Naive thymus-derived CD8-positive, alpha-beta T cell (primary cell): ENCODE data around the gene AMHR2. TPM values are rescaled to one million over a fixed set of nuclear protein-coding genes. Genes with fewer than 3 reads are reported as not detected.
"Not testable (repeated sequence)": the region's sequence is repeated elsewhere in the genome, so short reads cannot be mapped to it uniquely, and the experiment has no call there.

ENCODE experiments used
- ATAC-seq, 2 donors: fragments of 150-1000 bp; cut with Tn5 transposase in 1 of 2; sonication (Bioruptor Pico), chemical (Tn5 transposase) in 1 of 2; 1 replicate in 1 of 2; 2 replicates in 1 of 2; pipeline ENCODE4 v1.10.0; 2021; ENCODE audit warnings: mild to moderate bottlenecking in 2 of 2, moderate library complexity in 2 of 2
- POLR2A ChIA-PET: fragments of 350-600 bp; sonication (Branson Sonifier 250); formaldehyde crosslinking; loops from one replicate; lab custom pipeline; 2021; ENCODE audit warnings: antibody characterized with exemption; lab: Charles Lee
- DNase-seq, 10 donors: peaks; one replicate each; pipeline versions ENCODE4 v3.0.0 to v3.0.0-alpha.2; 2020 to 2022
- H3K27ac Mint-ChIP-seq, 10 donors: one replicate each; pipeline ENCODE4 v1.8.0; 2020 to 2022; ENCODE audit warnings: mild to moderate bottlenecking in 10 of 10, mixed read lengths in 10 of 10, moderate library complexity in 4 of 10, inconsistent platforms in 1 of 10
- H3K27me3 Mint-ChIP-seq, 5 donors: one replicate each; pipeline ENCODE4 v1.8.0; 2021 to 2022; ENCODE audit warnings: mixed read lengths in 5 of 5
- H3K36me3 Mint-ChIP-seq, 3 donors: one replicate each; pipeline ENCODE4 v1.8.0; 2020 to 2022; ENCODE audit warnings: mixed read lengths in 3 of 3, mild to moderate bottlenecking in 2 of 3, inconsistent platforms in 1 of 3
- H3K4me1 Mint-ChIP-seq, 4 donors: one replicate each; pipeline ENCODE4 v1.8.0; 2021 to 2022; ENCODE audit warnings: mixed read lengths in 4 of 4
- H3K4me3 Mint-ChIP-seq, 10 donors: one replicate each; pipeline ENCODE4 v1.8.0; 2020 to 2022; ENCODE audit warnings: mild to moderate bottlenecking in 10 of 10, mixed read lengths in 10 of 10, moderate library complexity in 6 of 10, inconsistent platforms in 1 of 10
- H3K9me3 Mint-ChIP-seq, 9 donors: one replicate each; pipeline ENCODE4 v1.8.0; 2020 to 2022; ENCODE audit warnings: mixed read lengths in 9 of 9, mild to moderate bottlenecking in 3 of 9, inconsistent platforms in 1 of 9, moderate library complexity in 1 of 9
- polyA plus RNA-seq, 3 donors: library from polyadenylated mRNA; unstranded; fragments of 300-500 nt; fragmentation: Illumina TruSeq; gene quantifications; one replicate each; pipeline ENCODE4 v1.2.3, GENCODE V29; 2021
- total RNA-seq, 8 experiments: library from RNA in 2 of 8; stranded (reverse) in 2 of 8; gene quantifications; one replicate each; pipeline ENCODE4 v1.2.3 and lab custom pipeline; 2021 to 2026

Gene AMHR2
- total RNA-seq: not detected
- not detected for polyA plus RNA-seq
- total RNA-seq (lab: John Stamatoyannopoulos, UW): 0 to 0.08 (median 0) reads per million in 6 experiments

GRCh38 chr12:53423597-53423996 lies at the start of gene AMHR2:
Gene AMHR2 (plus strand): TSS chr12:53423855. CDS start chr12:53423935, 80 bp downstream.
- ATAC-seq: no peak
- DNase-seq: no peak
- POLR2A ChIA-PET: interaction anchor here (0.6 kb wide), 1 partner anchor 43 kb away, joined by 3 read pairs; no protein-coding TSS in a partner anchor
- no peaks in the 10 kb centered on the region for H3K27me3 Mint-ChIP-seq
- no peaks in the 10 kb centered on the region for H3K36me3 Mint-ChIP-seq
- H3K27ac Mint-ChIP-seq: no peak within 1 kb of the TSS
- H3K9me3 Mint-ChIP-seq: no peaks in the 10 kb centered on the region
- H3K4me1 Mint-ChIP-seq: peaks cover 7 to 16% (median 8%) of the 10 kb centered on the region in 4 donors
- H3K4me3 Mint-ChIP-seq: no peak within 1 kb of the TSS

DNA sequence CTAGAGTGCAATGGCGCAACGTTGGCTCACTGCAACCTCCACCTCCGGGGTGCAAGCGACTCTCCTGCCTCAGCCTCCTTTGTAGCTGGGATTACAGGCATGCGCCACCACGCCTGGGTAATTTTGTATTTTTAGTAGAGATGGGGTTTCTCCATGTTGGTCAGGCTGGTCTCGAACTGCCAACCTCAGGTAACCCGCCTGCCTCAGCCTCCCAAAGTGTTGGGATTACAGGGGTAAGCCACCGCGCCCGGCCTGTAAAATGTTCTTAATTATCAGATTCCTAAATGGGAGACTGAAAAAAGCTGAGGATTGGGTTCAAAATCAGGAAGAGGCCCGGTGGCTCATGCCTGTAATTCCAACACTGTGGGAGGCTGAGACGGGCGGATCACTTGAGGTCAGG lies 49.4 kb upstream of the AMHR2 start:
- H3K36me3 Mint-ChIP-seq, H3K27me3 Mint-ChIP-seq, H3K9me3 Mint-ChIP-seq, DNase-seq, ATAC-seq: not testable (repeated sequence)
- Mint-ChIP-seq H3K4me3 (peak overlapping the region in 1 of 10 donors; percentile 24), H3K27ac (peak overlapping the region in 5 of 10 donors; percentile 56 to 79 (median 60)), H3K4me1 (peaks cover 13 to 31% (median 24%) of the 10 kb centered on the region in 4 donors)
- POLR2A ChIA-PET: interaction anchor here (1.1 to 1.5 kb wide), 2 partner anchors 10 to 50 kb away, joined by 3 to 4 read pairs; no protein-coding TSS in a partner anchor

DNA sequence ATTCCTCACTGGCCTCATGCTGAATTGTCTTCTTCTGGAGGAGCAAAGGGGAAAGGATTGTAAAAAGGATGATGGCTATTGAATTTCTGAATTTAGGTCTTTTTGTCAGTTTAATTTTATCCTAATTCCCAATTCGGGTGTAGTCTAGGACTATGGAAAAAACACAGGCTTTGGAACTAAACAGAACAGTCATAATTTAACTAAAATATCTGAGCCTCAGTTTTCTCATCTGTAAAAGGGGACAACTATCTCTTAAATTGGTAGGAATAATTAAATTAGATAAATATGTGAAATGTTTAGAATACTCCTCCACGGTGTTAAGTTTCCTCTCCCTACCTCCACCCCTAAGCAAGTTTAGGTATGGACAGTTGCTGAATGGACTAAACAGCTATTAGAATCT lies 46.9 kb upstream of the AMHR2 start:
- Mint-ChIP-seq H3K27ac (peak overlapping the region in 1 of 10 donors; percentile 66), H3K27me3 (no peaks in the 10 kb centered on the region), H3K4me3 (peak overlapping the region in 1 of 10 donors; percentile 9), H3K36me3 (peaks cover 0 to 7% (median 7%) of the 10 kb centered on the region in 3 donors), H3K4me1 (peaks cover 15 to 30% (median 25%) of the 10 kb centered on the region in 4 donors), H3K9me3 (no peaks in the 10 kb centered on the region)
- ATAC-seq: no peak
- no peak for DNase-seq
- POLR2A ChIA-PET: interaction anchor here (3.1 kb wide), 1 partner anchor 24 kb away, joined by 19 read pairs; no protein-coding TSS in a partner anchor

DNA sequence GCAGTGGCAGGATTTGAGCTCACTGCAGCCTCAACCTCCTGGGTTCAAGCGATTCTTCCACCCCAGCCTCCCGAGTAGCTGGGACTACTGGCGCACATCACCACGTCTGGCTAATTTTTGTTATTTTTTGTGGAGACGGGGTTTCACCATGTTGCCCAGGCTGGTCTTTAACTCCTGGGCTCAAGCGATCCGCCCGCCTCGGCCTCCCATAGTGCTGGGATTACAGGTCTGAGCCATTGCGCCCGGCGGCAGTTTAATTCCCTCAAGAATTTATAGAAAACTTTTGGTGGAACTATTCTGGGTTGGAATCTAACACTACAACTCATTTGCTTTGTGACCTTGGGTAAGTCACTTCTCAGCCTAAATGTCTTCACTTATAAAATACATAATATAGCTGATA lies 45.4 kb upstream of the AMHR2 start:
- Mint-ChIP-seq H3K4me3 (peak overlapping the region in 1 of 10 donors; percentile 14), H3K27ac (peak overlapping the region in 2 of 10 donors; percentile 43 to 46), H3K4me1 (peaks cover 18 to 35% (median 30%) of the 10 kb centered on the region in 4 donors), H3K36me3 (peaks cover 0 to 22% (median 12%) of the 10 kb centered on the region in 3 donors), H3K9me3 (no peaks in the 10 kb centered on the region), H3K27me3 (no peaks in the 10 kb centered on the region)
- POLR2A ChIA-PET: interaction anchor here (0.7 to 3.1 kb wide), 12 partner anchors 10 to 131 kb away, joined by 3 to 37 read pairs (median 16); partner anchors contain the start of genes AAAS, PFDN5, PRR13 and TARBP2
- ATAC-seq: no peak
- no peak for DNase-seq

DNA sequence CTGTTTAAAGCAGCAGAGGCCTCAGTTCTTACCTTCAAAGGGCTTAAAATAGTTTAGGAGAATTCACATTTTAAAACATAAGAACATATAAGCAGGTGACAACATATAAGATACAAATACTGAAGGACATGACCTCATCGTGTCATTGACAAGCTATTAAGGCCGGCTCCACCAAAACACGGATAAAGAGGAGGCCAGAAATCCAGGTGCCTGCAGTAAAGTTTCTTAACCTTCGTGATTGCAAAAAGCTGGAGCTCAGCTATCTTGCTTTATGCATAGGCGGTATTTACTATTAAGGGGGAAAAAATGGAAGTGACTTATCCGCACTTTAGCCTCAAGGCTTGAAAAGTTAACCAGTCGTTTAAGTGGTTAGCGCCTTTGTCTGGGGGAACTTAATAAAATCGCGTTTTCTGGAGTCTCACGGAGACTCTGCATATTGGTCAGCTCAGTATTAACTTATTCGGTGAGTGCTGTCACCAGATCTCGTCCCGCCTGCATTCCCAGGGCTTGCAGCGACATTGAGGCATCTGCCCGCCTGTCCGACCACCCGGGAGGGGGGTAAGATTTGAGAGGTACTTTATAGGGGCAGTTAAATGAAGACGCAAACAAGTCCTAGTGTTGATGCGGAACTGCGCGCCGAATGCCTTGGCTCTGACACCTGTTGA lies 44.8 kb upstream of the AMHR2 start:
- DNase-seq (peak in 1 of 10 donors; percentile 2), ATAC-seq (no peak)
- no peak overlapping the region for H3K27ac Mint-ChIP-seq
- no peaks in the 10 kb centered on the region for H3K27me3 Mint-ChIP-seq
- H3K36me3 Mint-ChIP-seq: peaks cover 5 to 28% (median 17%) of the 10 kb centered on the region in 3 donors
- H3K9me3 Mint-ChIP-seq: no peaks in the 10 kb centered on the region
- H3K4me3 Mint-ChIP-seq: no peak overlapping the region
- POLR2A ChIA-PET: interaction anchor here (0.7 to 3.1 kb wide), 30 partner anchors 9 to 946 kb away, joined by 3 to 37 read pairs (median 4); partner anchors contain the start of genes AAAS, COPZ1, CSAD and EIF4B
- H3K4me1 Mint-ChIP-seq: peaks cover 20 to 36% (median 34%) of the 10 kb centered on the region in 4 donors

DNA sequence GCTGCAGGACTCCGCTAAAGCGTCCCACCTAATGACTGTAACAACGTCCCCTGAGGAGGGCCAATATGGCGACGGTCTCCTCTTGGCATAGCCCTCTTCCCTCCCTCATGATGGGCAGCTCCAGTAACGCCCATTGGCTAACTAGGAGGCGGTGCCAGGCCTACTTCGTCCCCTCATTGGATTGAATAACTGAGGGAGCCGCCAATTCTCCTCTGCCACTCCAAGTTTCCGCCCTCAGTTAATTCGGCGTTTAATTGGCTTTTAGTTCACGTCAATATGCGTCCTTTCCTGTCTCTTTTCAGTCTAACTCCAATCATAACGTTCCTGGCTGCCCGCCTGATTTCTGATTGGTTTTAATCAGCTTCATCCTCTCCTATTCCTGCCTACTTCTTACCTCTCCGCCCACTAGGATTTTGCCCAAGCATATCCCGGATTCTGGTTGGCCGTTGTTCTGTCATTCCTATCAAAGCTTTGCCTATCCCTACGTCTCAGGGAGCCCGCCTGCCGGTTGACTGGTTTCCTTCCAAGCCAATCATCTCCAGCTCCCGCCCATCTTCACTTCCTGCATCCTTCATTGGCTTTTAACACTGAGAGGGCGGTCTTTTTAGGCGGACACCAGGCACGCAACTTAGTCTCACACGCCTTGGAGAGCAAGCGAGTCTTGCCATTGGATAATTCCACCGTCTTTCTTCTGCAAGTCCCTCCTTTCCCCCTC lies 44.1 kb upstream of the AMHR2 start:
- Mint-ChIP-seq H3K9me3 (no peaks in the 10 kb centered on the region), H3K27ac (no peak overlapping the region), H3K4me3 (no peak overlapping the region), H3K27me3 (no peaks in the 10 kb centered on the region), H3K4me1 (peaks cover 20 to 41% (median 38%) of the 10 kb centered on the region in 4 donors), H3K36me3 (peaks cover 5 to 35% (median 19%) of the 10 kb centered on the region in 3 donors)
- DNase-seq (peak; percentile 68 to 100 (median 99)), ATAC-seq (peak; percentile 78 to 81)
- POLR2A ChIA-PET: interaction anchor here (0.7 to 3.1 kb wide), 33 partner anchors 8 to 945 kb away, joined by 3 to 37 read pairs (median 4); partner anchors contain the start of genes AAAS, COPZ1, CSAD and EIF4B

DNA sequence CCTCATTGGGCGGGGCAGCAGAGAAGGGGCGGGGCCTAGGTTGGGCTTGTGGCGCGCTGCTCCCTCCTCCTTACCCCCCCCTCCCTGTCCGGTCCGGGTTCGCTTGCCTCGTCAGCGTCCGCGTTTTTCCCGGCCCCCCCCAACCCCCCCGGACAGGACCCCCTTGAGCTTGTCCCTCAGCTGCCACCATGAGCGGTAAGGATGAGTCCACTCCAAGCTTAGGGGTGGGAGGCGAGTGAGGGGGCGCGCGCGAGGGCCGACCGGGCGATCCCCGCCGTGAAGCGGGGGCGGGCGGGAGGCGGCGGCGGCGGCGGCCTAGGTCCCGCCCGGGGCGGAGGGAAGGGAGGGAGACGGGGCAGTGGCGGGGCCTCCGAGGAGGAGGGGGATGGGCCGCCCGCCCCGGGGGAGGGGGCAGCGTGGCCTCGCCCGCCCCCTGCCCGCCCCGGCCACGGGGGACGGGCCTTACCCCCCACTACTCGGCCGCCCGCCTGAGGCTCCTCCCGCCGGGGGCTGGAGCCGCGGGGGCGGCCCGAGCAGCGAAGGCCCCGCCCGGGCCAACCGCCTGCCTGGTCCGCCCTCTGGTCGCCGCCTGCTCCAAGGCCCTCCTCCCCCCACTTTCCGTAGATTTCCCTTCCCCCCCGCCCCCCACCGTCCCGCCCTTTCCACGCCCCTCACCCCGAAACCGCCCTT lies 43.4 kb upstream of the AMHR2 start, which contains the start of gene SP1:
Gene SP1, plus strand, starts transcription at position 73 of the 690 bp plus-strand sequence. Its CDS starts 116 bp downstream, at position 189.
- H3K27ac Mint-ChIP-seq: peak within 1 kb of the TSS; percentile 78 to 94 (median 90)
- H3K4me1 Mint-ChIP-seq: peaks cover 20 to 44% (median 40%) of the 10 kb centered on the region in 4 donors
- H3K27me3 Mint-ChIP-seq: no peaks in the 10 kb centered on the region
- peak; percentile 75 to 98 (median 84) for DNase-seq
- peak; percentile 15 to 37 for ATAC-seq
- POLR2A ChIA-PET: interaction anchor here (0.6 to 3.1 kb wide), 27 partner anchors 8 to 945 kb away, joined by 3 to 37 read pairs (median 8); partner anchors contain the start of genes AAAS, COPZ1, CSAD and EIF4B
- no peaks in the 10 kb centered on the region for H3K9me3 Mint-ChIP-seq
- peak within 1 kb of the TSS in 9 of 10 donors; percentile 82 to 97 (median 87) for H3K4me3 Mint-ChIP-seq
- H3K36me3 Mint-ChIP-seq: peaks cover 5 to 38% (median 21%) of the 10 kb centered on the region in 3 donors

DNA sequence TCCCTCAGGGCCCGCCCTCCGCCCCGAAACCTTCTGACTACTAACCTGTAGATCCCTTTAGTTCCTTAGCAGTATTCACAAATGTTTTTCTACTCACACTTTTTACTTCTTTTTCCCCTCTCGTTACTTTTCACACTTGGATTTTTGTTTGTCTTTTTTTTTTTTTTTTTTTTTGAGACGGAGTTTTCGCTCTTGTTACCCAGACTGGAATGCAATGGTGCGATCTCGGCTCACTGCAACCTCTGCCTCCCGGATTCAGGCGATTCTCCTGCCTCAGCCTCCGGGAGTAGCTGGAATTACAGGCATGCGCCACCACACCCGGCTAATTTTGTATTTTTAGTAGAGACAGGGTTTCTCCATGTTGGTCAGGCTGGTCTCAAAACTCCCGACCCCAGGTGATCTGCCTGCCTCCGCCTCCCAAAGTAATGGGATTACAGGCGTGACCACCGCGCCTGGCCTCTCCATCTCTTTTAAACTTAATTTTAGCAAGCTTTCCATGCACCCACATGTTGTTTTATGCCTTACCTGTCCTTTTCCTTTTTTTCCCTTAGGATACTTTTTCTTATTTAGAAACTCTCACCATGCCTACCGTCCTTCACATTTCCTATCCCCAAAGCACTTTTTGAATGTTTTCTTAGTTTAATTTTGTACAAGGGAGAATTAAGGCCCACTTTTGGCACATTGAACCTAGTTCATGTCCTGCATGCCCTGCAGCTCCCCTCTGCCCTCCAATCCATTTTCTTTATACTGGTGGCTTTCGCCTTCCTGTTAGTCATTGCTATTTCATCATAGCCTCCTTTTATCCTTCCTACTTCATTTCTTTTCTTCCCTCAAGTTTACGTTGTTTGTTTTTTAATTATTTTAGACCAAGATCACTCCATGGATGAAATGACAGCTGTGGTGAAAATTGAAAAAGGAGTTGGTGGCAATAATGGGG lies 42.6 kb upstream of the AMHR2 start:
- Mint-ChIP-seq H3K36me3 (peaks cover 7 to 44% (median 24%) of the 10 kb centered on the region in 3 donors), H3K27me3 (no peaks in the 10 kb centered on the region), H3K27ac (peak overlapping the region; percentile 78 to 94 (median 90)), H3K4me1 (peaks cover 22 to 49% (median 44%) of the 10 kb centered on the region in 4 donors), H3K4me3 (peak overlapping the region in 9 of 10 donors; percentile 82 to 97 (median 87)), H3K9me3 (no peaks in the 10 kb centered on the region)
- DNase-seq: peak in 1 of 10 donors; percentile 4
- POLR2A ChIA-PET: interaction anchor here (0.6 to 2.4 kb wide), 8 partner anchors 14 to 204 kb away, joined by 3 to 24 read pairs (median 4); partner anchors contain the start of genes AMHR2, ESPL1 and TARBP2
- ATAC-seq: no peak

- POLR2A ChIA-PET: interaction anchor here (0.6 to 1.5 kb wide), 4 partner anchors 15 to 205 kb away, joined by 3 to 6 read pairs (median 4); partner anchors contain the start of gene TARBP2
- Mint-ChIP-seq H3K27ac (peak overlapping the region; percentile 73 to 94 (median 90)), H3K4me1 (peaks cover 23 to 57% (median 53%) of the 10 kb centered on the region in 4 donors), H3K27me3 (no peaks in the 10 kb centered on the region), H3K4me3 (peak overlapping the region in 9 of 10 donors; percentile 82 to 97 (median 87)), H3K36me3 (peaks cover 8 to 51% (median 25%) of the 10 kb centered on the region in 3 donors), H3K9me3 (no peaks in the 10 kb centered on the region)
- DNase-seq: peak in 9 of 10 donors; percentile 10 to 69 (median 23)
- ATAC-seq: no peak
Observed at GRCh38 chr12:53381731-53382630, 41.7 kb upstream of the AMHR2 start.

DNA sequence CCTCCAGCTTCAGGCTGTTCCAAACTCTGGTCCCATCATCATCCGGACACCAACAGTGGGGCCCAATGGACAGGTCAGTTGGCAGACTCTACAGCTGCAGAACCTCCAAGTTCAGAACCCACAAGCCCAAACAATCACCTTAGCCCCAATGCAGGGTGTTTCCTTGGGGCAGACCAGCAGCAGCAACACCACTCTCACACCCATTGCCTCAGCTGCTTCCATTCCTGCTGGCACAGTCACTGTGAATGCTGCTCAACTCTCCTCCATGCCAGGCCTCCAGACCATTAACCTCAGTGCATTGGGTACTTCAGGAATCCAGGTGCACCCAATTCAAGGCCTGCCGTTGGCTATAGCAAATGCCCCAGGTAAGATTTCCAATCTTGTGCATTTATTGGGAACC lies 40.4 kb upstream of the AMHR2 start:
- Mint-ChIP-seq H3K4me1 (peaks cover 28 to 68% (median 64%) of the 10 kb centered on the region in 4 donors), H3K9me3 (no peaks in the 10 kb centered on the region), H3K27ac (peak overlapping the region in 7 of 10 donors; percentile 23 to 93 (median 55)), H3K4me3 (peak overlapping the region in 9 of 10 donors; percentile 63 to 97 (median 87)), H3K27me3 (no peaks in the 10 kb centered on the region), H3K36me3 (peaks cover 8 to 63% (median 28%) of the 10 kb centered on the region in 3 donors)
- POLR2A ChIA-PET: interaction anchor here (0.6 to 1.6 kb wide), 5 partner anchors 9 to 529 kb away, joined by 3 to 5 read pairs (median 3); partner anchors contain the start of genes CSAD, TARBP2 and ZNF740
- no peak for ATAC-seq
- DNase-seq: no peak
